ENCODE measurements around the gene TBC1D1.
A peak's percentile ranks its signal among the peaks of the same experiment; 100 is the strongest.

TBC1D1 gene

DNA sequence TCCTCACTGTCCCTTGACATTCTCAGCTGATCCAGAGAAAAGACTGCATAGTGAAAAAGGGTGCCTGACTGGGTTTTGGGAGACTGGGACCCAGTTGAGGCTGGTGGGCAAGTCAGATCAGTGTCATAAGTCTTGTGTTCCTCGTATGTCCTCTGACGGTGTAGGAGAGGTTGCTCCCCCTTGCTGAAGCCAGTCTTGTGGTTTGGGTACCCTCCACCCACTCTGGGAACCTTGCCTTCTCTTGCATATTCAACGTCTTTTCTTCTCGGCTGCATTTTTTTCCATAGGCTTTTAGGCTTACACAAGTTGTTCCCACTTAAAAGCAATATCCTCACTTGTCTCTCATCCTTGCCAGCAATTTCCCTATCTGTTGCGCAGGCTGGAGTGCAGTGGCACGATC, 281.2 kb downstream of the TBC1D1 start:
- DNase-seq (ENCODE audit: low read depth) = no peak

DNA sequence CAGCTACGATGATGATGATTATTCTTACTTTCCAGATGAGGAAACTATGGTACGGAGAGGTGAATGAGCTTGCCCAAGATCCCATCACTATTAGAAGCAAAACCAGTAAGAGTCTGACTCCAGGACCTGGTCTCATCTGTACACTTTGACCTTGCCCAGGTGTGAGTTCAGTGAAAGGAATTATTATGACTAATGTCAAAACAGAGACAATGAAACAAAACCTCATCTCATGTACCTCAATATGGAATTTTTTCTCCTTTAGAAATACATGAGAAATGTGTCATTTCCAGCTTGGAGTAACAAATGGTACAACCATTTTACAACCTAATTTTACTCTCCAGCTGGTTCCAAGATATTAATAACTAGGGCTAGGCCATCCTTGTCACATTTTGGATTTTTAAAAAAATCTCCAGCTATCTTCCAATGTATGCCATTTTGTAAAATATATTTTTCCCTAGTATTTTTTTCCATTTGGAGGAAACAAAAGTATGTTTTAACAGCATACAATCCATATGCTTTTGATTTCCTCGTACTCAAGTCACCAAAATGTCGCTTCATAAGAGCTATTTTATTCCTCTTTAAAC, 283.1 kb downstream of the TBC1D1 start:
- DNase-seq (ENCODE audit: low read depth) = no peak

DNA sequence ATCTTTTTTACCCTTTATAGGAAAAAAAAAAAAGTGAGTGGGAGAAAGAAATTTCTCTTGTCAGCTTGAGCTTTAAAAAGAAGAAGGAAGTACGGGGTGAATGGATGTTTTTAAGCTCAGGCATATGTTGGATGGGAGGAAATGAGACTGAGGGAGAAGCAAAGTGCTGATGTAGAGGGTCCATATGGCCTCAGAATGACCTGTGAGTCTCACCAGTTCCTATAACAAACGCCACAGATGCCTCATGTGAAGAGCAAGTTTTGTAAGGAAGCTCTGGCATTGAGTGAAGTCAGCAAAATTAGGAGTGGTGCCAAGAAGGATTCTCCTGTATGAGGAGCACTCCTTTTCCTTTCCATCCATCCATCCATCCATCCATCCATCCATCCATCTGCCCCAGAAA, 283.9 kb downstream of the TBC1D1 start:
- DNase-seq (ENCODE audit: low read depth) = no peak

DNA sequence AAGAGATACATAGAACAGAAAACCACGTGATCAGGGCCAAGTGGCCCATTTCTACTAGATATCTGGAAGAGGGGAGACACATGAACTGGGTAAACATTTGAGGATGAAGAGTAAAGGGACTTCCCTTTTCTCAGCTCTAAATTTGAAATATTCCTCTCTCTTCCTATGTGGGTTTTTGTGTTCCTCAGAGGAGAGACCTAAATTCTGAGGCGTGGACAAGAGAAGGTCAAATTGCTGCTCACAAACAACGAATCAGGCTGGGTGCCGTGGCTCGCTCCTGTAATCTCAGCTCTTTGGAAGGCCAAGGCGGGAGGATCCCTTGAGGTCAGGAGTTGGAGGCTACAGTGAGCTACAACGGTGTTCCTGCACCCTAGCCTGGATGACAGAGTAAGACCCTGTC, 285.3 kb downstream of the TBC1D1 start:
- no peak for DNase-seq (ENCODE audit: low read depth)

DNA sequence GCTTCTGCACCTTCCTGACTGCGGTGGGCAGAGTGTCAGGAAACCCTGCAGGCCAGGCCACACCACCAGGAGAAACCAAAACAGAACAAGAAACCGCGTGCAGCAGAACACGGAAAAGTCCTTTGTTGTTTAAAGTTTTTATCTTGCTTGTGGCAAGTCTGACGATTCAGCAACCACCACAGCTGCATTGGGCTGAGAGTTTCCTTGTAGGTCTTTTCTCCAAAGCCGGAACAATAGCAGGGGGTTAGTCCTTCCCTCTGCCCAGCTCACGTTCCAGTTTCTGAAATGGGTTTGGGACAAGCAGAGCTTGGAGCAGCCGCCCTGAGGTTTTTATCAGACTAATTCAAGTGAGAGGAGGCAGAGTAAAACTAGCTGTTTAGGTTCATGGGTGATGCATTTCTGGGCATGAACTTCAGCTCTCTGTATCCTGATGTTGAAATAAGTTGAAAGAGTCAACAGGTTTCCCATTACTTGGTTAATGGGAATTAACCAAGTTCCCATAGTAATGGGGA, 286.2 kb downstream of the TBC1D1 start:
- DNase-seq (ENCODE audit: low read depth) = no peak

DNA sequence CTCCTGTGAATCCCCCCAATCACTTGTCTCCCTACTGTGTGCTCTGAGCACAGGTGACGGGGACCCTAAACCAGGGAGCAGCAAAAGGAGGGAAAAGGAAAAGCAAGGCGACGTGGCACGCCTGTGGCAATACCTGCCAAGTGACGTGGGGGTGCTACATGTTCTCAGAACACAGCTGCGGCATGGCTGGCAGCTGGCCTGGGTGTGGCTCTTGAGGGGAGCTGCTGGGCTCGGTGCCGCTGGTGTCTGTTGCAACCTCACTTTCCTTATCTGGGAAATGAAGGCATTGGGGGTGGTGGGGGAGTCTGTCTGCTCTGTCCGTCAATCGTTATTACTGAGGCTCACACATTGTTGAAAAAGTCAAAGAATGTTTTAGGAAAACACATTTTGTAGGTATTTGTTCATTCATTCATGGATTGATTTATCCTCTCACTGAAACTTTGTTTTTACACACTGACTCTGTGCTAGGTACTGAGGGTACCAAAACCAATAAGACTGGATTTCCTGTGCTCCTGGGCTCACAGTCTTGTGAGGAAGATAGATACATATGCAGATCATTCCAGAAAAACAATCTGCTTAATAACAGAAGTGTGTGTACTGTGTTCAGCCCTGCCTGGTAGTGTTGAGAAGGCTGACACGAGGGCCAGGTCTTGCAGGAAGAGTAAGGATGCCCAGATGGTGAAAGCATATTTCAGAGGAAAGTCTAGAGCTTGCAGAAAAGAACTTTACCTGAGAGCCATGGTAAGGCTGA, 286.9 kb downstream of the TBC1D1 start:
- DNase-seq (ENCODE audit: low read depth) = no peak

DNA sequence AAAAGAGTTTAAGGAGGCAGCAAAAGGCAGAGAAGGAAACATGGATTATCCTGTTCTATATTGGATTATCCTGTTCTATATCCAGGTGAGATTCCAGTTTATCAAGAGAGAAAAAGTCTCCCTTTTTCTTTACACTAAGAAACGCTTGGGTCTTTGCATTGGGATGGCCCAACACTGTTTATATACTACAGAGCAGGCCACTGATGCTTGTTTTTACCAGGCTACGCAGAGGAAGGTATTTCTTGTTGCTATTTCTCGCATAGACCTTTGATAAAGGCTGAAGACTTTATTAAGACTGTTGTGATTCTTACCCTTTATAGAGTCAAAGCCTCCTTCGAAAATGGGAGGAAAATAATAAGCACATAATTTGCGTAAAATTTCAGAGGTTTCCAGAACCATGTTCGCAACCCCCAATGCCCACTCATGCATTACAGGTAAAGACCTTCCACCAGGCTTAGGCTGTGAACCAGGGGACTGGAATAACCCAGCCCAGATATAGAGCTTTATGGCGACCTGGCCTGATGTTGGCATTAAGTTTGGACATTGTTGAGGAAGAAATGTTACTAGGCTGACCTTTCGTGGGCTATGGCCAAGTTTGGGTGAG, 287.6 kb downstream of the TBC1D1 start:
- no peak for DNase-seq (ENCODE audit: low read depth)

DNA sequence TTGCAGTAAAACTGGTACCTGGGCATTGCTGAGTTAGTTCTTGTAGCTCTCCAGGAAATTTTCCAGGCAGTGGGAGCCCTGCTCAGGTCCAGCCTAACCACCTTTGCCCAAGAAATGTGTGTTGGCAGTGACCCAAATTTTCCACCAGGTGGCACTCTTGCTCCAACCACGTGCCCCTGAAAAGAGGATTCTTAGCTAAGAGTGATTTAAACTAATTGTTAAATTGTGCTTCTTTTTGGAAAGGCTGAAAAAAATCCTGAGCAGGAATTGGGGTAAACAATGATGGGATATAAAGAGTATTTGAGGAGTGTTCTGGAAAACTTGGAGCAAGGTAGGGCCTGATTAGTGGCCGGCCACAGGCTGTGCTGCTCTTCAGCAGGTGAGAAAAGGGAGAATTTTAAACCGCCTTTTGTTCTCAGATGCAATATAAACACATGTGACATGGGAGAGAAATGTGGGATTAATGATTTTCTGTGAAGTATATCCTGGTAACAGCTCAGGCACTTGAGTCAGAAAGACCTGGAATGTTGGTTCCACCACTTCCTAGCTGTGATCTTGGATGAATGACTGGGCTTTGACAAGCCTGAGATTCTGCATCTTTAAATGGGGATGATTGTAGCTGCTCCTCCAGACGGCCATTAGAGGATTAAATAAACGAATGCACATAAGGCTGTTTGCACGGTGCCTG, 288.9 kb downstream of the TBC1D1 start:
- DNase-seq (ENCODE audit: low read depth) = peak; percentile 37

DNA sequence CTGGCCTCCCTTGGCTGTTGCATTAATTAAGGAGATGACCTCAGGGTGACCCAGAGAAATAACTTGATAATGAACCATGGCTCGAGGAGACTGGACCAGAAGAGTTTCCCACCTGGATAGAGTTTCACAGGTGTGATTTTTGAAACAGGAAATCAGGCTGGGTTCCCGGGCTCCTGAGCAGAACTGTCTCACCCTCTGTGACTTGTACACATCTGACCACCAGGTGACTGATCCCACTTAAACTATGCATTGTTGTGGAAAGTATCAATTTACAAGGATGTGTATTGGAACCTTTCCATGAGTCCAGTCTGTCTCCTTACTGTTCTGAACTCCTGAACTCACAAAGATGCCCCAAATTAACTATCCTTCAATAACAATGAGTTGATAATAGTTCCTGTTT, 289.6 kb downstream of the TBC1D1 start:
- DNase-seq (ENCODE audit: low read depth) = no peak

DNA sequence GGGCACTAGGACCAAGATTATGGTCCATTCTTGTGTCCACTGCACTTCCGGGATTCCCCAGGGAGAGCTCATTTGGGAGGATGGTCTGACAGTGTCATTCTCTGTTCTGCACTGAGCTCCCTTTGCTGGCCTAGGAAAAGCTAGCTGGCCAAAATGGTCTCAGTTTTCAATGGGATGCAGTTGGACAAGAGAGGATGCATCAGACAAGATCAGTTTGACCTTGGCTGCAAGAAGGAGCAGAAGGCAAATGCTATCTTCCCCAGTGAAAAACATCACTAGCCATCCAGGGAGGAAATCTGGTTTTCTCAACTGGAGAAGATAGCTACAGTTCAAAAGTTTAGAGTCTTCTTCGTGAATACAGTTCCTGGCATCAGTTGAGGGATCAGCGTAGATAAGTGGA, 290.4 kb downstream of the TBC1D1 start:
- DNase-seq (ENCODE audit: low read depth) = no peak

DNA sequence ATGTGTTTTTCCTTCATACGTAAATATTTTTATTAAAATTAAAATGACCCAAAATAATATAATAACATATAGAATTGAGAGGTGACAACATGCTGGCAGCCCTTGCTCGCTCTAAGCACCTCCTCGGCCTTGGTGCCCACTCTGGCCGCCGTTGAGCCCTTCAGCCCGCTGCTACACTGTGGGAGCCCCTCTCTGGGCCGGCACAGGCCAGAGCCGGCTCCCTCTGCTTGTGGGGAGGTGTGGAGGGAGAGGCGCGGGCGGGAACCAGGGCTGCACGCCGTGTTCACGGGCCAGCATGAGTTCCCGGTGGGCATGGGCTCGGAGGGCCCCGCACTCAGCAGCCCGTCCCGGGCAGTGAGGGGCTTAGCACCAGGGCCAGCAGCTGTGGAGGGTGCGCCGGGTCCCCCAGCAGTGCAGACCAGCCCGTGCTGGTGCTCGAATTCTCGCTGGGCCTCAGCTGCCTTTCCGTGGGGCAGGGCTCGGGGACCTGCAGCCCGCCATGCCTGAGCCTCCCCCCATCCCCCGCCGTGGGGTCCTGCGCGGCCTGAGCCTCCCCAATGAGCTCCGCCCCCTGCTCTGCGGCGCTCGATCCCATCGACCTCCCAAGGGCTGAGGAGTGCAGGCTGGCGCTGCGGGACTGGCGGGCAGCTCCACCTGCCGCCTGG, 291.6 kb downstream of the TBC1D1 start:
- no peak for DNase-seq (ENCODE audit: low read depth)

DNA sequence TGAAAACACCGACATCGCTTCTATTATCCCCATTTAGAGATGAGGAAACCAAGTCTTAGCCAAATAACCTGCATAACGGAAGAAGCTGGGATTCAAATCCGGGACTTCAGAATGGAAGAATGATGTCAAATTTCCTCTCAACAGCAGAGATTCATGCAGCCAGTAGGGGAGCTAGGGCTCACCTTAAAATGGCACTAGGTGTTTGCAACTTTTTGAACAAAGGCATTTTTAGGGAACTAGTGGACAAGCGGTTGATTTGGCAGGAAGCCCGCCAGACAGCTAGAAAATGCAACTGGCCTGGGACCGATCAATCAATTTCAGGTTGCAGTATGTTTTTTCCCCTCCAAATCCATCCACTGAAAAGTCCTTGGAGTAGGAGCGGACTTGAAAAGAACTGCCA, 293.5 kb downstream of the TBC1D1 start:
- DNase-seq (ENCODE audit: low read depth) = no peak

DNA sequence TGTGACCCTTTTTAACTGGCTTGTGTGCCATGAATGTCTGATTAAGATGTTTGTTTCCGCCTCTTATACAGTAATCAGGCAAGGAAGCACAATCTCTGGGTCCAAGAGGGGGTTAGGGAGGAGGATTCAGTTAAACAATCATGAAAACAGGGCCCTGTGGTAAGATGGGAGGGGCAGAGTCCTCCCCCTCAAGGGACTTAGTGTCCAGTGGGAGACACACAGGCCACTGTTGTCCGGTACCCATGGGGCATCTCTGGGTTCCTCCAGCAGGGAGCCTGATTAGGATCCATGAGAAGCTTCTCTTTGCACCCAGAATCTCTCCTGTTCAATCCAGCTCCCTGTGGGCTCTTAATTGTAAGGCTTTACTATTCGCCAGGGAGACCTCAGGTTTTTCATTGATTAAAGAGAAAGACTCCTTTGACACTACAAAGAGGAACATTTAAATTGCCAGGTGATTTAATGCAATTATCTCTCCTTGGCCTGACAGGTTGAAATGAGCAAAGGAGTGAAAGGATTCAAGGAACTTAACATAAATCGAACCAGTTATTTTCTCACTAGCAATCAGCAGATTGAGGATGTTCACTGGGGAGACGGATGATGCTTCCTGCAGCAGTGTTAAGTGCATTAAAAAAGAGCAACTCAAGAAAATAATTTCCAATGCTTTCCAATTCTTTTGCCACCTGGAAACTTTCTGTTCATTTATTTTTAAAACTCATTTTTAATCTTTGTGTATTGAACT, 294.7 kb downstream of the TBC1D1 start:
- no peak for DNase-seq (ENCODE audit: low read depth)

DNA sequence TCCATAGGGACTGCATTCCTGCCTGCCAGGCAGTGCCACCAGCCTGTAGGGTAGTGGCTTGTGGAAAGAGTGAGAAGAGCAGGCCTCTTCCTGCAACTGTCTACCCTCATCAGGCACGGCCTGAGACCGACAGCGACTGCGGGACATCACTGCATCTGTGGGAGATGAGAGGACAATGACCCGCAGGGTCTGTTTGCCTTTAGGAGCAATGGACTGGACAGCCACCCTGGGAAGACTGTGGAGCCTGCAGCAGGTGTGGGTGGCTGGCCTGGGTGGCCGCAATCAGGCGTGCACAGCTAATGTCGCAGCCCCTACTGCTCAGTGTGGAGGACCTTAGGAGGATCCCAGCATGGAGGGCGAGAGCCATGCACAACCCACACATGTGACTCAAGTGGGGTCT, 297.3 kb downstream of the TBC1D1 start:
- no peak for DNase-seq (ENCODE audit: low read depth)

DNA sequence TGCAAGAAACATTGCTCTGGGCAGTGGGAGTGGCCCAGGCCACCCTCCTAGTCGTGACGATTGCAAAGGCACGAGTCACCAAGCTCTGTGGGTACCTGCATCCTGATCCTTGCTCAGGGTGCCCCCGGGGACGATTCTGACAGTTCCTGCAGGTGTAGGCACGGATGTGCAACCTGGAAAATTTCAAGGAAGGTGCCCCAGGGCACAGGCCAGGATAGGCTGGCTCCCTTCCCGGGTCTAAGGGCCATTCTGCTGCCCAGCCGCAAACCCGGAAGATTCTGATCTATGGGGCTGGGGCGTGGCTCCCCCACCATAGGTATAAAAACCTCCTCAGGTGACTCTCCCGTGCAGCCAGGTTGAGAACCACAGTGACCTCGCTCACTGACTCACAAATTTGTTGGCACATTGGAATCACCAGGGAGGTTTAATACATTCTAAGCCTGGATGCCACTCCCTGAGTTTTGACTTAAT, 297.8 kb downstream of the TBC1D1 start:
- DNase-seq (ENCODE audit: low read depth) = no peak

All from stimulated activated CD8-positive, alpha-beta memory T cell treated with anti-CD3 and anti-CD28 coated beads, Interleukin-15, amount 100 ng/mL, for 24 hours (primary cell).